Spleen (tissue), 11 donors: ENCODE results near the gene KMT2B. TPM values are rescaled to one million over a fixed set of nuclear protein-coding genes. Genes with fewer than 3 reads are reported as not detected.
A peak's percentile ranks its signal among the peaks of the same experiment; 100 is the strongest.

Experiments used
- DNase-seq: peaks from one replicate; pipeline ENCODE4 v3.0.0-alpha.2; 2020
- H3K27ac ChIP-seq, 8 donors: fragments of 200-600 bp; sonication (generic) in 7 of 8; 1 replicate in 4 of 8; 2 replicates in 4 of 8; pipeline versions ENCODE4 v1.5.0 to v1.8.0; 2016 to 2021; ENCODE audit warnings: inconsistent platforms in 4 of 8, mild to moderate bottlenecking in 4 of 8, moderate library complexity in 1 of 8
- H3K27me3 ChIP-seq, 7 donors: fragments of 200-600 bp; sonication (generic) in 6 of 7; replicated peaks in 1 of 7; 1 replicate in 4 of 7; 2 replicates in 3 of 7; pipeline versions ENCODE4 v1.5.0 to v1.8.0; 2016 to 2021; ENCODE audit warnings: inconsistent platforms in 3 of 7, mild to moderate bottlenecking in 1 of 7
- H3K36me3 ChIP-seq, 6 donors: fragments of 200-600 bp; sonication (generic) in 5 of 6; 1 replicate in 4 of 6; 2 replicates in 2 of 6; pipeline versions ENCODE4 v1.5.0 to v1.8.0; 2016 to 2021; ENCODE audit warnings: inconsistent platforms in 2 of 6
- H3K4me1 ChIP-seq, 6 donors: fragments of 200-600 bp; sonication (generic) in 5 of 6; 1 replicate in 3 of 6; 2 replicates in 3 of 6; pipeline versions ENCODE4 v1.5.0 to v1.8.0; 2016 to 2021; ENCODE audit warnings: inconsistent platforms in 3 of 6
- H3K4me3 ChIP-seq, 8 donors: fragments of 200-600 bp; sonication (generic) in 7 of 8; 1 replicate in 4 of 8; 2 replicates in 4 of 8; pipeline versions ENCODE4 v1.5.0 to v1.8.0; 2016 to 2021; ENCODE audit warnings: inconsistent platforms in 4 of 8, mild to moderate bottlenecking in 4 of 8, moderate library complexity in 2 of 8
- H3K9me3 ChIP-seq, 8 donors: fragments of 200-600 bp; sonication (generic) in 7 of 8; 1 replicate in 4 of 8; 2 replicates in 4 of 8; pipeline versions ENCODE4 v1.5.0 to v1.8.0; 2016 to 2021; ENCODE audit warnings: inconsistent platforms in 4 of 8
- POLR2A ChIP-seq, 3 donors: fragments of 450-650 bp; IDR thresholded peaks; one replicate each; pipeline ENCODE4 v1.5.1; 2017; ENCODE audit warnings: antibody characterized with exemption in 3 of 3, mild to moderate bottlenecking in 1 of 3
- POLR2AphosphoS5 ChIP-seq, 3 donors: sonication (generic); formaldehyde crosslinking; IDR thresholded peaks; one replicate each; pipeline ENCODE4 v1.5.1; 2017; ENCODE audit warnings: antibody characterized with exemption in 3 of 3
- WGBS, 5 donors: extraction: QIAGEN DNeasy Blood & Tissue Kit in 3 of 5; methylation state at CpG; one replicate each; pipeline versions ENCODE4 v1.1.5 to v1.1.7; 2013 to 2018; 5-methylcytosine and 5-hydroxymethylcytosine counted together
- intact Hi-C: fragments of 100-400 bp; cut with DNase I; formaldehyde crosslinking; loops from one replicate; pipeline ENCODE4 v1.15.0; 2023; ENCODE audit warnings: low total_unique reads
- polyA plus RNA-seq, 3 donors: library from polyadenylated mRNA; stranded (reverse); fragments of 200-250 nt; gene quantifications; one replicate each; pipeline ENCODE4 v1.2.1, GENCODE V29; 2013
- total RNA-seq, 7 donors: library from RNA; depleted of rRNA in 3 of 7; stranded (reverse); fragments of >200 nt in 3 of 7; fragmentation: NEBNext Ultra II Directional in 4 of 7; extraction: Animal tissue kit (Norgen Biotek cat#: 25700) in 4 of 7; gene quantifications; one replicate each; pipeline versions ENCODE4 v1.1.0 to v1.2.1, GENCODE V29; 2016 to 2021
- TF ChIP-seq, protein P1 (sequence below), 11 experiments: fragments of 200-600 bp in 7 of 11; fragments of 450-650 bp in 4 of 11; sonication (generic) in 4 of 11; IDR thresholded peaks in 8 of 11; conservative IDR thresholded peaks in 3 of 11; 1 replicate in 7 of 11; 2 replicates in 4 of 11; pipeline versions ENCODE4 v1.4.0 to v1.8.0; 2016 to 2021; ENCODE audit warnings: antibody characterized with exemption in 11 of 11, inconsistent platforms in 4 of 11, mild to moderate bottlenecking in 1 of 11
- donor health status: healthy with polysubstance abuse.
- donor health status: DM: no; HTN: no; CAD: no; lungs with moderate emphysema.
- donor health status: DM: no; HTN: no; CAD: no.
- donor health status: Bipolar disorder and iron deficiency.
- donor health status: healthy.
- donor health status: DM: no; HTN: no; CAD: no.
- donor health status: DM: yes; HTN: yes; CAD: no.

KMT2B gene
- total and polyA plus RNA-seq, 10 donors = 17.6 to 58.2 (median 45.8) TPM

DNA sequence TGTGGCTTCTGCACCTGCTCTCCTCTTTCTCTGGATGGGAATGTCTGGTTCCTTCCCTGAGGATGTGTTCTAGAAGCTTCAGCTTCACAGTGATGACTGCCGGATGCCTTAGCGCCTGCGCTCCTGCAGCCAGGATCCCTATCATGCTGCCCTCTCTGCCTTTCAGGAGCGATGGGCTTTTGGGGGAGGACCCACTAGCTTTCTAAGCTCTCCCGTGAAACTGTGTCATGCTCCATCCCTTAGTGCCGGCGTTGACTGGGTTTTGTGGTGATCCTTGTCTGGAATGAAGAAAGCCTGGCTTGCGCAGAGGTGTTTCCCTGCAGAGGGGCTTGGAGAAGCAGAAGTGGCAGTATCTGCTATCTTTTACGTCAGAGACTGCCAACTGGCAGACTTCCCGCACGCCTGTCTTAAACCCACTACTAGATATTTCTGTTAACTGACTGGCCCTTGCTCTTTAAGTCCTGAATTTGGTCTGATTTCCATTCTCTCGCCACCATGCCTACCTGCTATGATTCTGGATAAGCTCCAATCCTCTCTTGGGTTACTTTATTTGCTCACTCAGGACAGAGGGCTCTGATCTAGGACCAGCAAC is 3.8 kb upstream of the KMT2B start:
- Histone ChIP-seq H3K27ac (peak overlapping the region in 5 of 8 donors; percentile 22 to 97 (median 80)), H3K4me1 (peaks cover 22 to 79% (median 63%) of the 10 kb centered on the region in 6 donors), H3K27me3 (no peaks in the 10 kb centered on the region), H3K4me3 (peak overlapping the region in 3 of 8 donors; percentile 21 to 87 (median 31)), H3K36me3 (no peaks in the 10 kb centered on the region), H3K9me3 (no peaks in the 10 kb centered on the region)
- WGBS, 5 donors = 65 to 87% (median 74%) methylated on average over 12 of the region's 12 CpGs
- no peak for DNase-seq
- intact Hi-C loops = loop anchor here (10.0 kb wide), 1 partner anchor 159 kb away; no protein-coding TSS in a partner anchor
- TF ChIP-seq POLR2AphosphoS5 (IDR thresholded peaks at IDR 0.05) = no peak

DNA sequence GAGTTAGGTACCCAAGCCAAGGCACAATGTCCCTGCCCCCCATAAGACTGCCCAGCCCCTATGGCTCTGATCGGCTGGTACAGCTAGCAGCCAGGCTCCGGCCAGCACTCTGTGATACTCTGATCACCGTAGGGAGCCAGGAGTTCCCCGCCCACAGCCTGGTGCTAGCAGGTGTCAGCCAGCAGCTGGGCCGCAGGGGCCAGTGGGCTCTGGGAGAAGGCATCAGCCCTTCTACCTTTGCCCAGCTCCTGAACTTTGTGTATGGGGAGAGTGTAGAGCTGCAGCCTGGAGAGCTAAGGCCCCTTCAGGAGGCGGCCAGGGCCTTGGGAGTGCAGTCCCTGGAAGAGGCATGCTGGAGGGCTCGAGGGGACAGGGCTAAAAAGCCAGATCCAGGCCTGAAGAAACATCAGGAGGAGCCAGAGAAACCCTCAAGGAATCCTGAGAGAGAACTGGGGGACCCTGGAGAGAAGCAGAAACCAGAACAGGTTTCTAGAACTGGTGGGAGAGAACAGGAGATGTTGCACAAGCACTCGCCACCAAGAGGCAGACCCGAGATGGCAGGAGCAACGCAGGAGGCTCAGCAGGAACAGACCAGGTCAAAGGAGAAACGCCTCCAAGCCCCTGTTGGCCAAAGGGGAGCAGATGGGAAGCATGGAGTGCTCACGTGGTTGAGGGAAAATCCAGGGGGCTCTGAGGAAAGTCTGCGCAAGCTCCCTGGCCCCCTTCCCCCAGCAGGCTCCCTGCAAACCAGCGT is 3.0 kb upstream of the KMT2B start:
- intact Hi-C loops = loop anchor here (10.0 kb wide), 1 partner anchor 160 kb away; no protein-coding TSS in a partner anchor
- Histone ChIP-seq H3K27ac (peak overlapping the region in 4 of 8 donors; percentile 65 to 98 (median 96)), H3K36me3 (peaks cover 0 to 5% (median 2%) of the 10 kb centered on the region in 6 donors), H3K27me3 (no peaks in the 10 kb centered on the region), H3K4me1 (peaks cover 30 to 87% (median 71%) of the 10 kb centered on the region in 6 donors), H3K9me3 (no peaks in the 10 kb centered on the region), H3K4me3 (peak overlapping the region in 3 of 8 donors; percentile 2 to 87 (median 21))
- no peak for DNase-seq
- TF ChIP-seq, protein P1, sequence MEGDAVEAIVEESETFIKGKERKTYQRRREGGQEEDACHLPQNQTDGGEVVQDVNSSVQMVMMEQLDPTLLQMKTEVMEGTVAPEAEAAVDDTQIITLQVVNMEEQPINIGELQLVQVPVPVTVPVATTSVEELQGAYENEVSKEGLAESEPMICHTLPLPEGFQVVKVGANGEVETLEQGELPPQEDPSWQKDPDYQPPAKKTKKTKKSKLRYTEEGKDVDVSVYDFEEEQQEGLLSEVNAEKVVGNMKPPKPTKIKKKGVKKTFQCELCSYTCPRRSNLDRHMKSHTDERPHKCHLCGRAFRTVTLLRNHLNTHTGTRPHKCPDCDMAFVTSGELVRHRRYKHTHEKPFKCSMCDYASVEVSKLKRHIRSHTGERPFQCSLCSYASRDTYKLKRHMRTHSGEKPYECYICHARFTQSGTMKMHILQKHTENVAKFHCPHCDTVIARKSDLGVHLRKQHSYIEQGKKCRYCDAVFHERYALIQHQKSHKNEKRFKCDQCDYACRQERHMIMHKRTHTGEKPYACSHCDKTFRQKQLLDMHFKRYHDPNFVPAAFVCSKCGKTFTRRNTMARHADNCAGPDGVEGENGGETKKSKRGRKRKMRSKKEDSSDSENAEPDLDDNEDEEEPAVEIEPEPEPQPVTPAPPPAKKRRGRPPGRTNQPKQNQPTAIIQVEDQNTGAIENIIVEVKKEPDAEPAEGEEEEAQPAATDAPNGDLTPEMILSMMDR (IDR thresholded peaks at IDR 0.05 in 8 of 11, conservative IDR thresholded peaks at IDR 0.05 in 3 of 11) = peak in 2 of 11 experiments; percentile 5 to 9
- TF ChIP-seq POLR2A (IDR thresholded peaks at IDR 0.05) = no peak
- TF ChIP-seq POLR2AphosphoS5 (IDR thresholded peaks at IDR 0.05) = no peak
- WGBS, 5 donors = 64 to 80% (median 68%) methylated on average over 11 to 14 of the region's 14 CpGs

DNA sequence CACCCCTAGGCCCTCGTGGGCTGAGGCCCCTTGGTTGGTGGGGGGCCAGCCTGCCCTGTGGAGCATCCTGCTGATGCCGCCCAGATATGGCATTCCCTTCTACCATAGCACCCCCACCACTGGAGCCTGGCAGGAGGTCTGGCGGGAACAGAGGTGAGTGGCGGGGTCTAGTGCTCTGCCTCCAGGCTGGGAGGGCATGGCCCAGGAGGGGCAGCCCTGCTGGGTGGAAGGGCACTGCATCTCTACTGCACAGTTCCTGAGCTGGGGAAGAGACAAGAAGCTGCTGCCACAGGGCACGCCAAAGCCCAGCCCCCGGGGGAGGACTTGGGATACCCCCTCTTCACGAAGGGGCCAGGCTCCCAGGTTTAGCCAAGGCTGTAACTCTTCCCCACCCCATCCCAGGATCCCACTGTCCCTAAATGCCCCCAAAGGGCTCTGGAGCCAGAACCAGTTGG is 2.4 kb upstream of the KMT2B start:
- intact Hi-C loops = loop anchor here (10.0 kb wide), 1 partner anchor 161 kb away; no protein-coding TSS in a partner anchor
- H3K9me3 ChIP-seq = no peaks in the 10 kb centered on the region
- peak overlapping the region in 5 of 8 donors; percentile 75 to 97 (median 94) for H3K4me3 ChIP-seq
- H3K27me3 ChIP-seq = no peaks in the 10 kb centered on the region
- H3K27ac ChIP-seq = peak overlapping the region in 5 of 8 donors; percentile 89 to 98 (median 96)
- peak; percentile 83 for DNase-seq
- H3K36me3 ChIP-seq = peaks cover 0 to 11% (median 8%) of the 10 kb centered on the region in 6 donors
- H3K4me1 ChIP-seq = peaks cover 32 to 89% (median 75%) of the 10 kb centered on the region in 6 donors
- 81 to 92% (median 85%) methylated on average over 5 to 7 of the region's 7 CpGs for WGBS, 5 donors
- TF ChIP-seq, protein P1 (IDR thresholded peaks at IDR 0.05 in 8 of 11, conservative IDR thresholded peaks at IDR 0.05 in 3 of 11) = no peak
- TF ChIP-seq POLR2A (IDR thresholded peaks at IDR 0.05) (no peak), POLR2AphosphoS5 (IDR thresholded peaks at IDR 0.05) (no peak)

DNA sequence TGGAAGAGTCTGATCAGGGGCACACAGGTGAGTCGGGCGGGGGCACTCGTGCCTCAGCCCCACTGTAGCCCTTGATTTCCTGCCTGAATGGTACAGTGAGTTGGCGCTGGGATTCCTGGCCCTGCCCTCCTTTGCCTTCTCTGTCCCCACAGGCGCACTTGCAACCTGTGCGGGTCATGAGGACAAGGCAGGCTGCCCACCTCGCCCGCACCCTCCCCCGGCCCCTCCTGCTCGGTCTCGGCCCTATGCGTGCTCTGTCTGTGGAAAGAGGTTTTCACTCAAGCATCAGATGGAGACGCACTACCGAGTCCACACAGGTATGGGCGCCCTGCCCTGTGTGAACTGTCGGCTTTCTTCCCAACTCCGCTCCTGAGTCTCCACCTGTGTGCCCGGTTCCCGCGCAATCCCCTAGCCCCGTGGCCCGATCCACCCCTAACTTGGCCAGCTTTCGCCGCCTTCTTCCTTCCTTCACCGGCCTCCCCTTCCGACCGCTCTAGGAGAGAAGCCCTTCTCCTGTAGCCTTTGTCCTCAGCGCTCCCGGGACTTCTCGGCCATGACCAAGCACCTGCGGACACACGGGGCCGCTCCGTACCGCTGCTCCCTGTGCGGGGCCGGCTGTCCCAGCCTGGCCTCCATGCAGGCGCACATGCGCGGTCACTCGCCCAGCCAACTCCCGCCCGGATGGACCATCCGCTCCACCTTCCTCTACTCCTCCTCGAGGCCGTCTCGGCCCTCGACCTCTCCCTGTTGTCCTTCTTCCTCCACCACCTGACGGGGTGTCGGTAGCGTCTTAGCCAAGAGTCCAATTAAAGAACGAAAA is 1.6 kb upstream of the KMT2B start:
- DNase-seq = peak; percentile 82
- Histone ChIP-seq H3K4me1 (peaks cover 32 to 89% (median 68%) of the 10 kb centered on the region in 6 donors), H3K27me3 (no peaks in the 10 kb centered on the region), H3K27ac (peak overlapping the region; percentile 88 to 98 (median 92)), H3K4me3 (peak overlapping the region; percentile 75 to 97 (median 88)), H3K9me3 (no peaks in the 10 kb centered on the region), H3K36me3 (peaks cover 0 to 19% (median 12%) of the 10 kb centered on the region in 6 donors)
- TF ChIP-seq, protein P1 (IDR thresholded peaks at IDR 0.05 in 8 of 11, conservative IDR thresholded peaks at IDR 0.05 in 3 of 11) = no peak
- TF ChIP-seq POLR2AphosphoS5 (IDR thresholded peaks at IDR 0.05) = no peak
- TF ChIP-seq POLR2A (IDR thresholded peaks at IDR 0.05) = no peak
- WGBS, 5 donors = 1 to 3% (median 2%) methylated on average over 36 to 52 of the region's 52 CpGs
- intact Hi-C loops = loop anchor here (10.0 kb wide), 1 partner anchor 161 kb away; no protein-coding TSS in a partner anchor
